AG09309 (cell line): Measurements from ENCODE around the gene LDB2.

Experiments used
- DNase-seq: peaks from one replicate; pipeline ENCODE4 v3.0.0-alpha.2; 2010; ENCODE audit warnings: low read depth
- H3K4me3 ChIP-seq: 2 replicates; pipeline ENCODE4 v1.5.1; 2011; ENCODE audit warnings: mild to moderate bottlenecking, low read depth, low read length, moderate library complexity; ENCODE audit not compliant: control insufficient read depth
- TF ChIP-seq, protein P1 (sequence below): IDR thresholded peaks from 2 replicates; pipeline ENCODE4 v1.5.1; 2011; ENCODE audit warnings: mild to moderate bottlenecking, low read depth, low read length, inconsistent platforms; ENCODE audit not compliant: insufficient read depth, control insufficient read depth; ENCODE audit errors: missing control alignments

Gene LDB2

DNA sequence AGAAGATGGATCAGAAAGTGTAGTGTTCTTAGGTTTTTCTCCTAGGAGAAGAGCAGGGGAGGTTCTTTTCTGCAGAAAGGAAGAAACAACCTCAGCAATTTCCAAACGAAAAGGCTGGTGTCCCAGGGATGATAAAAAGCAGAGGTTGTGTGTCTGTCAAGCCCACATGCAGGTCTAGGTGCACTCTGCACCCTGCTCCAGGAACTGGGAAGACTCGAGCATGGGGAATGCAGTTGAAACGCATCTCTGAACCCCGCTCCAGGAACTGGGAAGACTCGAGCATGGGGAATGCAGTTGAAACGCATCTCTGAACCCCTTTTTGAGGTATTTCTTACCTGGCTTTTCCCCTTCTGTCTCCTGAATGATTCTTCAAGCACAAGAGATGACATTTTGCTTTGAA, 171.2 kb downstream of the LDB2 start:
- no peak for DNase-seq
- TF ChIP-seq, protein P1, sequence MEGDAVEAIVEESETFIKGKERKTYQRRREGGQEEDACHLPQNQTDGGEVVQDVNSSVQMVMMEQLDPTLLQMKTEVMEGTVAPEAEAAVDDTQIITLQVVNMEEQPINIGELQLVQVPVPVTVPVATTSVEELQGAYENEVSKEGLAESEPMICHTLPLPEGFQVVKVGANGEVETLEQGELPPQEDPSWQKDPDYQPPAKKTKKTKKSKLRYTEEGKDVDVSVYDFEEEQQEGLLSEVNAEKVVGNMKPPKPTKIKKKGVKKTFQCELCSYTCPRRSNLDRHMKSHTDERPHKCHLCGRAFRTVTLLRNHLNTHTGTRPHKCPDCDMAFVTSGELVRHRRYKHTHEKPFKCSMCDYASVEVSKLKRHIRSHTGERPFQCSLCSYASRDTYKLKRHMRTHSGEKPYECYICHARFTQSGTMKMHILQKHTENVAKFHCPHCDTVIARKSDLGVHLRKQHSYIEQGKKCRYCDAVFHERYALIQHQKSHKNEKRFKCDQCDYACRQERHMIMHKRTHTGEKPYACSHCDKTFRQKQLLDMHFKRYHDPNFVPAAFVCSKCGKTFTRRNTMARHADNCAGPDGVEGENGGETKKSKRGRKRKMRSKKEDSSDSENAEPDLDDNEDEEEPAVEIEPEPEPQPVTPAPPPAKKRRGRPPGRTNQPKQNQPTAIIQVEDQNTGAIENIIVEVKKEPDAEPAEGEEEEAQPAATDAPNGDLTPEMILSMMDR: no peak
- no peak overlapping the region for H3K4me3 ChIP-seq

DNA sequence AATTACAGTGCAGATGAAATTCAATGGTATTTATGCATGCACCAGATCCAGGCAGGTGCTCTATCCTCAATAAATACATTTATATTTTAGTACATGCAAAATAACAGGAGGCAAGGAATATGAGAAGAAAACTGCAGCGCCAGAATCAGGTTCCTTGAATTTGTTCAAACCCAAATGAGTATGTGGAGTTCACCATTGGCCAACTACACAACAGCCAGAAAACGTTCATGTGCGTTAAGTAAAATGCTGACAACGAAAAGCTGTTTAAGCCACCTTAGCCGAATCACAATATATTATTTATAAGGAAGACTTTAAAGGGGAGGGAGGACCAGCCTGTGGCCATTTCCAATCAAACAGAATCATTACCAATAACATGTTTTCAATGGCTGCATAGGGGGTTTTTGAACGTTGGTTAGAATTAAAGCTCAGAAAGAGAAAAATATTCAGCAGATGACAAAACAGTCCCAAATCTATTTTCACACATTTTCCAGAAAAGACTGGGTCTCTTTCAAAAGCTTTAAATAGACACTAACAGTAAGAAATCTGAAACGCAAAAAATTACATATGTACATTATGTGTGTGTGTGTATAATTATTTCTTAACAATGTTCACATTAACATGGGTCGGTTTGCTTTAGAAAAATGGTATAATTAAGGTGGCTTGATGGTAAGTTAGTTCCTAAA, 171.9 kb downstream of the LDB2 start:
- TF ChIP-seq, protein P1: no peak
- no peak overlapping the region for H3K4me3 ChIP-seq
- DNase-seq: no peak

DNA sequence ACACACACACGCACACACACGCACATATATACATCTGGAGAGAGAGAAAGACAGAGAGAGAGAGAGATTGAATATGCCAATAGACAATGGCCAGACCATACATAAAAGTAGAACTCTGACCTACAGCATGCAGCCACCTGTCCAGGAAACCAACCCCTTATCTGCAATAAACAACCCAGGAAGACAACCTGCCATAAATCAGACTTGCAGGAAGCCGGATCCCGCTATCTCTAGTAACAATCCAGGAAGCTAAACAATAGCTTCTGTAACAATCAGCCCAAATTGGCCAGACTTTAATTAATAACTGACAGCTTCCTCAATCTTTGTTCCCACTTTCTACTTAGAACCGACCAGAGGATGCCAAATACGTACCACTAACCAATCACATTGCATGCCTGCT, 173.2 kb downstream of the LDB2 start:
- TF ChIP-seq, protein P1: no peak
- DNase-seq: no peak
- no peak overlapping the region for H3K4me3 ChIP-seq

DNA sequence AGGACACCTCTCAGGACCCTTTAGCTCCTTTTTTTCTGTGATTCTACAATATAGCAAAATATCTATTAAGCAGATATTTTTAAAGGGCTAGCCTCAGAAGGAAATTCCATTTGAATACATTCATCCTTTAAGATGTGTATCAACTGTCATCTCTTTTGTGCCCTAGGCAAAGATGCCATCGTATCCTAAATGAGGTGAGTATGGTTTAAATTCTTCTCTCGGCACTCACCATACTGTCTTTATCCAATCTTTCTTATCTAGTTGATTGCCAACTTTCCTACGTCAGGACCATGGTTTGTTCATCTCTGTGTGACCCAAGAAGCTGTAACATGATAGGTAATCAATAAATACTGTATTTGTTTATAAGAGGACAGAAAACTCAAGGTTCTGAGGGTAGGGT, 176.0 kb downstream of the LDB2 start:
- TF ChIP-seq, protein P1: no peak
- no peak overlapping the region for H3K4me3 ChIP-seq
- DNase-seq: no peak

DNA sequence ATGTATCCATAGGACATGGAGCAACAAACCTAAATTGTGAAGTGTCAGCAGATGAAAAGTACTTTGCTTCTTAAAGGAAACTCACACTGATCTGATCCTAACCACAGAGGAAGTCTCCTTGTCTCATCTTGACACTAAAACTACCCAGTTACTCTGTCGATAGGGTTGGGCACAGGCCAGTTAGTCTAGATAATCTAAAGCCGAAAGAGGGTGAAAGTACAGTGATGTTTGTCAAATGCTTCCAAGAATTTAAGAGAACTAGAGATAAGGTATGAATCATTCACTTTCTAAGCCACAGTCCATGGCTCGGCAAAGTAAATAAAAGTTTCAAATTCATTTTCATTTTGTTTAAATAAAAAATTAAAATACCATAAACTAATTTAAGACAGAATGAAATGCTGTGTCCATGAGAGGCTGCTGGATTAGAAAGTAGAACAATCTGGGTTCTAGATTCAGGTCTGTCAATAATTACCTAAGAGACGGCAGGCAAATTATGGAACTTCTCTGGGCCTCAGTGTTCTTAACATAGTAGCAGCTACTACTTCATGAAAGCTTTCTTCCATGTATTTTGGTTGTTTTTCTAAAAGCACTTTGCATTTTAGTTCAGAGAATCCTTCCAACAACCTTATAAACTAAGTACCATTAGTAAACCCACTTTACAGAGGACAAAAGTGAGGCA, 176.7 kb downstream of the LDB2 start:
- peak; percentile 53 for DNase-seq
- TF ChIP-seq, protein P1: no peak
- no peak overlapping the region for H3K4me3 ChIP-seq

DNA sequence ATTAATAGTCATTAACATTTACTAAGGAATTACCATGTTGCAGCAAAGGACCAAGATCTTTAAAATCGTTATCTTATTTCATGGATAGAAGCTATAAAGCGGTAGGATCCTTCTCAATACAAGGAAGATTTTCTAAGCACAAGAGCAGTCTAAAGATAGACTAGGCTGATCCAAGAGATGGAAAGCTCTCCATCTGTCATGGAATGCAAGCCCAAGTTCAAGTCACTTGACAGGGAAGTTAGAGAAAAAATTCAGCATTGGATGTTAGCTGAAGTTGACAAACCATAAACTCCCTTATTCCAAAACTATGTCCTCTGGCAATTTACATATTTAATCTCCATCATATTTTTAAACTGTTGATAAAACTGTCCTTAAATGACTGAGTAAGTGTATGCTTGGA, 177.7 kb downstream of the LDB2 start:
- no peak for DNase-seq
- TF ChIP-seq, protein P1: no peak
- no peak overlapping the region for H3K4me3 ChIP-seq
